GM13977 (cell line): ENCODE results near the gene RBM10.

ENCODE experiments used
- DNase-seq: peaks from one replicate; pipeline ENCODE4 v3.0.0; 2012; ENCODE audit warnings: low spot score
- CTCF ChIP-seq: IDR thresholded peaks from 2 replicates; pipeline ENCODE4 v1.5.1; 2012; ENCODE audit warnings: mild to moderate bottlenecking, control low read depth; ENCODE audit not compliant: insufficient read depth; ENCODE audit errors: extremely low read depth, missing control alignments
- in situ Hi-C: fragments of 300-500 bp; cut with MboI; formaldehyde crosslinking; loops from one replicate; pipeline ENCODE4 v1.12.0; 2022; ENCODE audit warnings: low sequenced_read_pairs, low pct_unique_long_range_greater_than_20kb, mixed read lengths, inconsistent platforms; ENCODE audit not compliant: unreplicated experiment

The RBM10 gene

GRCh38 chrX:47231167-47231566 lies 86.1 kb downstream of the RBM10 start:
- DNase-seq, result no peak
- in situ Hi-C loops, result no loop called here
- TF ChIP-seq CTCF, result no peak

- DNase-seq, result no peak
- TF ChIP-seq CTCF, result no peak
- in situ Hi-C loops, result no loop called here
Observed at GRCh38 chrX:47232197-47232802, 87.3 kb downstream of the RBM10 start.

GRCh38 chrX:47232803-47233332 lies 87.8 kb downstream of the RBM10 start, which contains the start of gene USP11:
TSS of gene USP11 (plus strand) at chrX:47233009. CDS start at chrX:47233044, 35 bp downstream.
- in situ Hi-C loops, result no loop called here
- peak; percentile 68 for DNase-seq
- TF ChIP-seq CTCF, result no peak

GRCh38 chrX:47233333-47234113 lies 88.5 kb downstream of the RBM10 start:
- DNase-seq, result peak; percentile 89
- in situ Hi-C loops, result no loop called here
- no peak for TF ChIP-seq CTCF

- no peak for DNase-seq
- TF ChIP-seq CTCF, result no peak
- in situ Hi-C loops, result no loop called here
Observed at GRCh38 chrX:47234583-47234982, 89.6 kb downstream of the RBM10 start.

GRCh38 chrX:47235691-47236103 lies 90.7 kb downstream of the RBM10 start:
- no peak for DNase-seq
- TF ChIP-seq CTCF, result no peak
- in situ Hi-C loops, result no loop called here
